ENCODE measurements around the gene CD22. TPM values are rescaled to one million over a fixed set of nuclear protein-coding genes. Genes with fewer than 3 reads are reported as not detected.

CD22 gene
- total and polyA plus RNA-seq, 2 of the 13 experiments (the other 11 are each of a cell fraction or from before 2014, with no cell fraction given) = 0.71 to 1.7 TPM

DNA sequence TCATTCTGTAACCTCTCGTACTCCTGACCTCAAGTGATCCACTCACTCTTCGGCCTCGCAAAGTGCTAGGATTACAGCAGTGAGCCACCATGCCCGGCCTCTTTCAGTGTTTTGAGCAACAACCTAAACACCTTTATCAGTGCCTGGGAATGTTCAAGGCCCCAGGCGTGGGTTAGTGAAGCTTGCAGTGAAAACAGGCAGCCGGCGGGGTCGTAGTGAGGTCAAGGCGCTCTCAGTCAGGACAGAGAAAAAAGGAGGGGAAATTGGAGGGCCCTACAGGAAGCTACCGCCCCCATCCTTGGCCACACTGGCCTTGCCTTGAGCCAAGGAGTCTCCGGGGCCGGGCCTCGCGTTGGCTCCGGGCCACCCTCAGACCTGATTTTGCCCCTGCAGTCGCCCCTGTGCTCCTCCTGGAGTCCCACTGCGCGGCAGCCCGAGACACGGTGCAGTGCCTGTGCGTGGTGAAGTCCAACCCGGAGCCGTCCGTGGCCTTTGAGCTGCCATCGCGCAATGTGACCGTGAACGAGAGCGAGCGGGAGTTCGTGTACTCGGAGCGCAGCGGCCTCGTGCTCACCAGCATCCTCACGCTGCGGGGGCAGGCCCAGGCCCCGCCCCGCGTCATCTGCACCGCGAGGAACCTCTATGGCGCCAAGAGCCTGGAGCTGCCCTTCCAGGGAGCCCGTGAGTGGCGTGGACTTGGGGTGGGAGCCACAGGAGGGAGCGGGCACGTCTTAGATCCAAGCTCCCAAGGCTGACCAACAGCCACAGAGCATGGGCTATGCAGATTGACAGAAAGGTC, 19.3 kb upstream of the CD22 start (continued):
- TF ChIP-seq, protein P1, sequence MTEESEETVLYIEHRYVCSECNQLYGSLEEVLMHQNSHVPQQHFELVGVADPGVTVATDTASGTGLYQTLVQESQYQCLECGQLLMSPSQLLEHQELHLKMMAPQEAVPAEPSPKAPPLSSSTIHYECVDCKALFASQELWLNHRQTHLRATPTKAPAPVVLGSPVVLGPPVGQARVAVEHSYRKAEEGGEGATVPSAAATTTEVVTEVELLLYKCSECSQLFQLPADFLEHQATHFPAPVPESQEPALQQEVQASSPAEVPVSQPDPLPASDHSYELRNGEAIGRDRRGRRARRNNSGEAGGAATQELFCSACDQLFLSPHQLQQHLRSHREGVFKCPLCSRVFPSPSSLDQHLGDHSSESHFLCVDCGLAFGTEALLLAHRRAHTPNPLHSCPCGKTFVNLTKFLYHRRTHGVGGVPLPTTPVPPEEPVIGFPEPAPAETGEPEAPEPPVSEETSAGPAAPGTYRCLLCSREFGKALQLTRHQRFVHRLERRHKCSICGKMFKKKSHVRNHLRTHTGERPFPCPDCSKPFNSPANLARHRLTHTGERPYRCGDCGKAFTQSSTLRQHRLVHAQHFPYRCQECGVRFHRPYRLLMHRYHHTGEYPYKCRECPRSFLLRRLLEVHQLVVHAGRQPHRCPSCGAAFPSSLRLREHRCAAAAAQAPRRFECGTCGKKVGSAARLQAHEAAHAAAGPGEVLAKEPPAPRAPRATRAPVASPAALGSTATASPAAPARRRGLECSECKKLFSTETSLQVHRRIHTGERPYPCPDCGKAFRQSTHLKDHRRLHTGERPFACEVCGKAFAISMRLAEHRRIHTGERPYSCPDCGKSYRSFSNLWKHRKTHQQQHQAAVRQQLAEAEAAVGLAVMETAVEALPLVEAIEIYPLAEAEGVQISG (CRISPR knock-in tag; IDR thresholded peaks at IDR 0.05) = 0 out of 2 replicates have a peak, but pooled peaks have one; percentile 63
- TF ChIP-seq ZBTB26 (CRISPR knock-in tag; IDR thresholded peaks at IDR 0.05; ENCODE audit: borderline replicate concordance) (no peak), DPF2 (CRISPR knock-in tag; IDR thresholded peaks at IDR 0.05; ENCODE audit: borderline replicate concordance, low read depth) (0 out of 2 replicates have a peak, but pooled peaks have one; percentile 43), SAFB2 (CRISPR knock-in tag; IDR thresholded peaks at IDR 0.05; ENCODE audit: borderline replicate concordance, low read depth) (no peak), ZNF24 (IDR thresholded peaks at IDR 0.05) (no peak), AKAP8 (CRISPR knock-in tag; IDR thresholded peaks at IDR 0.05) (peak; percentile 35; the same call in 1 of the 2 replicates), TBX3 (IDR thresholded peaks at IDR 0.05; ENCODE audit: borderline replicate concordance) (no peak), ZNF749 (CRISPR knock-in tag; IDR thresholded peaks at IDR 0.05; ENCODE audit: borderline replicate concordance) (no peak), DR1 (CRISPR knock-in tag; IDR thresholded peaks at IDR 0.05) (no peak), NFIC (IDR thresholded peaks at IDR 0.05; ENCODE audit: low read length) (no peak), HOXA9 (CRISPR knock-in tag; IDR thresholded peaks at IDR 0.05; ENCODE audit: borderline replicate concordance) (no peak), ZNF766 (CRISPR knock-in tag; IDR thresholded peaks at IDR 0.05; ENCODE audit: borderline replicate concordance) (no peak), PHF21A (CRISPR knock-in tag; IDR thresholded peaks at IDR 0.05) (peak; percentile 47; the same call in 1 of the 2 replicates), ZSCAN29 (CRISPR knock-in tag; conservative IDR thresholded peaks at IDR 0.05) (no peak), HMG20B (CRISPR knock-in tag; conservative IDR thresholded peaks at IDR 0.05) (no peak), SP5 (CRISPR knock-in tag; IDR thresholded peaks at IDR 0.05; ENCODE audit: borderline replicate concordance, low read depth) (0 out of 2 replicates have a peak, but pooled peaks have one; percentile 19), KDM5B (CRISPR knock-in tag; IDR thresholded peaks at IDR 0.05; ENCODE audit: borderline replicate concordance) (0 out of 2 replicates have a peak, but pooled peaks have one; percentile 36), ZBTB42 (CRISPR knock-in tag; IDR thresholded peaks at IDR 0.05) (no peak), NBN (conservative IDR thresholded peaks at IDR 0.05) (no peak)
- TF ChIP-seq, protein P2, sequence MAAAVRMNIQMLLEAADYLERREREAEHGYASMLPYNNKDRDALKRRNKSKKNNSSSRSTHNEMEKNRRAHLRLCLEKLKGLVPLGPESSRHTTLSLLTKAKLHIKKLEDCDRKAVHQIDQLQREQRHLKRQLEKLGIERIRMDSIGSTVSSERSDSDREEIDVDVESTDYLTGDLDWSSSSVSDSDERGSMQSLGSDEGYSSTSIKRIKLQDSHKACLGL (CRISPR knock-in tag; IDR thresholded peaks at IDR 0.05) = no peak
- TF ChIP-seq, protein P3, sequence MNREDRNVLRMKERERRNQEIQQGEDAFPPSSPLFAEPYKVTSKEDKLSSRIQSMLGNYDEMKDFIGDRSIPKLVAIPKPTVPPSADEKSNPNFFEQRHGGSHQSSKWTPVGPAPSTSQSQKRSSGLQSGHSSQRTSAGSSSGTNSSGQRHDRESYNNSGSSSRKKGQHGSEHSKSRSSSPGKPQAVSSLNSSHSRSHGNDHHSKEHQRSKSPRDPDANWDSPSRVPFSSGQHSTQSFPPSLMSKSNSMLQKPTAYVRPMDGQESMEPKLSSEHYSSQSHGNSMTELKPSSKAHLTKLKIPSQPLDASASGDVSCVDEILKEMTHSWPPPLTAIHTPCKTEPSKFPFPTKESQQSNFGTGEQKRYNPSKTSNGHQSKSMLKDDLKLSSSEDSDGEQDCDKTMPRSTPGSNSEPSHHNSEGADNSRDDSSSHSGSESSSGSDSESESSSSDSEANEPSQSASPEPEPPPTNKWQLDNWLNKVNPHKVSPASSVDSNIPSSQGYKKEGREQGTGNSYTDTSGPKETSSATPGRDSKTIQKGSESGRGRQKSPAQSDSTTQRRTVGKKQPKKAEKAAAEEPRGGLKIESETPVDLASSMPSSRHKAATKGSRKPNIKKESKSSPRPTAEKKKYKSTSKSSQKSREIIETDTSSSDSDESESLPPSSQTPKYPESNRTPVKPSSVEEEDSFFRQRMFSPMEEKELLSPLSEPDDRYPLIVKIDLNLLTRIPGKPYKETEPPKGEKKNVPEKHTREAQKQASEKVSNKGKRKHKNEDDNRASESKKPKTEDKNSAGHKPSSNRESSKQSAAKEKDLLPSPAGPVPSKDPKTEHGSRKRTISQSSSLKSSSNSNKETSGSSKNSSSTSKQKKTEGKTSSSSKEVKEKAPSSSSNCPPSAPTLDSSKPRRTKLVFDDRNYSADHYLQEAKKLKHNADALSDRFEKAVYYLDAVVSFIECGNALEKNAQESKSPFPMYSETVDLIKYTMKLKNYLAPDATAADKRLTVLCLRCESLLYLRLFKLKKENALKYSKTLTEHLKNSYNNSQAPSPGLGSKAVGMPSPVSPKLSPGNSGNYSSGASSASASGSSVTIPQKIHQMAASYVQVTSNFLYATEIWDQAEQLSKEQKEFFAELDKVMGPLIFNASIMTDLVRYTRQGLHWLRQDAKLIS (CRISPR knock-in tag; IDR thresholded peaks at IDR 0.05) = no peak

Data from HepG2 (cell line).